Mammary epithelial cell (primary cell): ENCODE measurements around the gene MYO9A.

Experiments
- EZH2 ChIP-seq: IDR thresholded peaks from 2 replicates; pipeline ENCODE4 v1.6.1; 2012; ENCODE audit warnings: low read length, inconsistent platforms, borderline replicate concordance
- TF ChIP-seq, protein P1 (sequence below), 2 donors: IDR thresholded peaks in 1 of 2; conservative IDR thresholded peaks in 1 of 2; 2 replicates each; pipeline ENCODE4 v1.5.1; 2011 to 2012; ENCODE audit warnings: inconsistent platforms in 2 of 2, low read length in 2 of 2, mild to moderate bottlenecking in 2 of 2, control low read depth in 1 of 2, low read depth in 1 of 2; ENCODE audit not compliant: insufficient read depth in 1 of 2; ENCODE audit errors: extremely low read depth in 1 of 2

- TF ChIP-seq, protein P1, sequence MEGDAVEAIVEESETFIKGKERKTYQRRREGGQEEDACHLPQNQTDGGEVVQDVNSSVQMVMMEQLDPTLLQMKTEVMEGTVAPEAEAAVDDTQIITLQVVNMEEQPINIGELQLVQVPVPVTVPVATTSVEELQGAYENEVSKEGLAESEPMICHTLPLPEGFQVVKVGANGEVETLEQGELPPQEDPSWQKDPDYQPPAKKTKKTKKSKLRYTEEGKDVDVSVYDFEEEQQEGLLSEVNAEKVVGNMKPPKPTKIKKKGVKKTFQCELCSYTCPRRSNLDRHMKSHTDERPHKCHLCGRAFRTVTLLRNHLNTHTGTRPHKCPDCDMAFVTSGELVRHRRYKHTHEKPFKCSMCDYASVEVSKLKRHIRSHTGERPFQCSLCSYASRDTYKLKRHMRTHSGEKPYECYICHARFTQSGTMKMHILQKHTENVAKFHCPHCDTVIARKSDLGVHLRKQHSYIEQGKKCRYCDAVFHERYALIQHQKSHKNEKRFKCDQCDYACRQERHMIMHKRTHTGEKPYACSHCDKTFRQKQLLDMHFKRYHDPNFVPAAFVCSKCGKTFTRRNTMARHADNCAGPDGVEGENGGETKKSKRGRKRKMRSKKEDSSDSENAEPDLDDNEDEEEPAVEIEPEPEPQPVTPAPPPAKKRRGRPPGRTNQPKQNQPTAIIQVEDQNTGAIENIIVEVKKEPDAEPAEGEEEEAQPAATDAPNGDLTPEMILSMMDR (conservative IDR thresholded peaks at IDR 0.05 in 1 of 2, IDR thresholded peaks at IDR 0.05 in 1 of 2; ENCODE audit: extremely low read depth in 1 of 2, insufficient read depth in 1 of 2, low read depth in 1 of 2, low read length in 2 of 2) = no peak
- TF ChIP-seq EZH2 = no peak
Measured at GRCh38 chr15:71801935-71802655, 315.9 kb downstream of the MYO9A start.
